HG02588 (cell line): ENCODE data around the gene TOPBP1.
A peak's percentile ranks its signal among the peaks of the same experiment; 100 is the strongest.

Experiments
- ATAC-seq: cut with Tn5 transposase; IDR thresholded peaks from one replicate; pipeline ENCODE4 v1.9.1; 2021; ENCODE audit warnings: mild to moderate bottlenecking, moderate library complexity; ENCODE audit not compliant: unreplicated experiment

The TOPBP1 gene

DNA sequence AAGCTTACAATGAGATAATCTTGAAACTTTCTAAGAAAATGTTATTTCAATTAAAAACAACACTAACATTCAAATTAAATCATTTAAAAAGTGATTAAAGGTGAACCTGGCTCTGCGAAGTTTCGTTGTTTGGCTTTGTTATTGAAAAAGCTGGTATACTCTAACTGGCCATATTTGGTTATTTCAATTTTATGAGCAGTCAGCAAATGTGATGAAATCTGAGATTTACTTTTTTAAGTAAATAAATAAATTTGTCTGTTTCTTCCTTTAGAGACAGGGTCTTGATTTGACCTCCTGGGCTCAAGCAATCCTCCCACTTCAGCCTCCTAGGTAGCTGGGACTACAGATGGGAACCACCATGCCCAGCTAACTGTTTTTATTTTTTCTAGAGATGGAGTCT is 50.2 kb downstream of the TOPBP1 start:
- ATAC-seq, result no peak

DNA sequence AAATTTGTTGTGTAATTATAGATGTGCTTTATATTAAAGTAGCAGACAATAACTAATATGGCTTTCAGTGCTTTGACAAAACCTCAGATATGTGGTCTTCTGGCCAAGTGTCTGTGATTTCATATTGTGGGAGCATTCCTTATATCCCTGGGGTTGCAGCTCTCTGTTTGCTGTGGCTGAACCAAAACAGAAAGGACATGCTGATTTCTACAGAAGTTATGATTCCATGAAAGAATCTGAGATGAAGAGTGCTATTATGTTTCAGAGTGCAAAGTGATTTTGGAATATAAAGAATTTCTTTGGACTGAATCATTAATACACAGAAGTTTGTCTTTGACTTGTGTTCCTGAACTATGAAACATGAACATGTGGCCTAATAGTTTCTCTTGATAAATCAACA is 51.7 kb downstream of the TOPBP1 start:
- ATAC-seq, result no peak

DNA sequence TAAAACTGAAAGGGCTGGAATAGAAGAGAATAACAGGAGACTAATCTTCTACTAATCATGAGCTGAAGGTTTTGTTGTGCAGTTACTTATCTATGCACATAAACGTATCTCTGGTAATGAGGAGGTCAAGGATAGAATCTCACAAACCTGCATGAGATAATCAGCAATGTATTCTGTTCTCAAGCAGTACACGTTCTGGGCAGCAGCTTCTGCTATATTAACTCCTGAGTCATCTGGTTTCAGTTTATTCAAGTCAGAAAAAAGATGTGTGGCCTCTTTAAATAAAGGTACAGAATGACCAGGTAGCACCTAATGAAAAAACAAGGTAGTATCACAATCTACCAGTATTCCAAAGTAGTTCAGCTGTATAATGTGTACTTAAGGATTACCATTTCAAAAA is 53.4 kb downstream of the TOPBP1 start:
- no peak for ATAC-seq

DNA sequence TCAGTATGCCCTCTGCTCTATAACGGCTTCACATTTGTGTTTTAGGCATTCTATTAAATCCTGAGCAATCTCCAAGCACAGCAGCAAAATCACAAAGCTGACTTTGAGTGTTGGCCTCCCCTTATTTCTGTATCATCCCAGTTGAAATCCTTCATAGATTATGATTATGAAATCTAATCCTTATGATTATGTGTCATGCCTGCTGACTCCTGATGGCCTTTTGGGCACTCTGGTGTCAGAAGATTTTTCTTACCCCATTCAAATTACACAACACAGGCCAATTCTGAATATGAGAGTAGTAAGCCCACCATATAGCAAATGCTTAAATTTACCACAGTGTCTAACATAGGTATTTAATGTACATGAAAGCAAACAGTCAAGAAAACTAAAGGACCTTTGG is 53.9 kb downstream of the TOPBP1 start:
- ATAC-seq, result no peak

DNA sequence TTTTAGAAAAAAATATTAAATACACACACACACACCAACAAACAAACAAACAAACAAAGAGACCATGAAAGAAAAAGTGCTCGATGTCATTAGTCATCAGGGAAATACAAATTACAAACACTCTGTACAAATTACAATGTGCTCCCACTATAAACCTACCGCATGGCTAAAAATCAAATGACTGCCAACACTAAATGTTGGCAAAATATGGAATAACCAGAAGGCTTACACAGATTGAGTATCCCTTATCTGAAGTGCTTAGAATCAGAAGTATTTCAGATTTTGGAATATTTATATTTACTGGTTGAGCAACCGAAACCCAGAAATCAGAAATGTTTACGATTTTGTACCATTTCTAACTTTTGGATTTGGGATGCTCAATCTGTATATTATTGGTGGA is 54.8 kb downstream of the TOPBP1 start:
- no peak for ATAC-seq

DNA sequence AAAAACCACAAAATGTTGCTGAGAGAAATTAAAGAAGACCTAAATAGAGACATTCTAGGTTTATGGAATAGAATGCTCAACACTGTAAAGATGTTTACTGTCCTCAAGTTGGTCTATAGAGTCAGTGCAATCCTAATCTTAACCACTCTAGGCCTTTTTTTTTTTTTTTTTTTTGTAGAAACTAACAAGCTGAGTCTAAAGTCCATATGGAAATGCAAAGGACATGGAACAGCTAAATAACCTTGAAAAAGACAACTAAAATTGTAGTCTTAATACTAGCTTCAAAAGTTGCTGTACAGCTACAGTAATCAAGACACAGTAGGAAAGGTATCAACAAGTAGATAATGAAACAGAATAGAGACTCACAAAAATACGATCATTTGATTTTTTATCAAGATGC is 55.4 kb downstream of the TOPBP1 start:
- ATAC-seq, result no peak

DNA sequence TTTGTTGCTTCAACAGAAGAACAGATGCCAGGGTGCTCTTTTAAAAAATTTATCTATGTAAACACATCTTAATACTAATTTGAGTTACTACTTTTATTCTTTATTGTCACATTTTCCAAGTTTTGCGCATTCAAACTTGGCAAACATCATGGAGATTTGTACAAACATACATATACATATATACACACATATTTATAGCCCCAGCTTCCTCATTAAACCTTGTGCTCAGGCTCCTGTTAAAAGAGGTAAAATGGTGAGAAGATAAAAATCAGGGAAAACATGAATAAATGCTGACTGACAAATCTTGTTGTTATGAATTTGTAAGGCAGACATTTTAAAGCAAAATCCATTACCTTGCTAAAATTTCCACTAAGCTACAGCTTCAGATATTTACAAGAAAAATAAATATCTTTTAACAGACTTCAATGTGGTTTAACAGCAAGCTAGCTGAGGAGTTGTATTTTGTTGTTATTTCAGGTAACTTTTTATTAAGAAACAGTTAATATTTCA is 61.1 kb downstream of the TOPBP1 start:
- ATAC-seq, result no peak

DNA sequence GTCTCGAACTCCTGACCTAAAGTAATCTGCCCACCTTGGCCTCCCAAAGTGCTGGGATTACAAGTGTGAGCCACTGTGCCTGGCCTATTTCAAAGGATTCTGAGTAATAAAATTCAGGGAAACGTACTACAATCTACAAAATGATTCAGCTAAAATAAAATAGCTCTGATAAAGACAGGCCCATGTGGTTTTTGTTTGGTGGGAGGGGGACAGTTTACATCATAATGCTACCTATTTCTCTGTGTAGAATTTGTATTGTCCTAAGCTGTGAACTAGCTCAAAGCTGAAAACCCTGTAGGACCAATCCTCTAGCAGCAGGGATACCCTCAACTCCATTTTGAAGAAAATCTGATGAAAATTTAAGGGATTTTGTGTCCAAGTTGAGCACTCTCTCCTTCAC is 62.5 kb downstream of the TOPBP1 start:
- ATAC-seq, result no peak

DNA sequence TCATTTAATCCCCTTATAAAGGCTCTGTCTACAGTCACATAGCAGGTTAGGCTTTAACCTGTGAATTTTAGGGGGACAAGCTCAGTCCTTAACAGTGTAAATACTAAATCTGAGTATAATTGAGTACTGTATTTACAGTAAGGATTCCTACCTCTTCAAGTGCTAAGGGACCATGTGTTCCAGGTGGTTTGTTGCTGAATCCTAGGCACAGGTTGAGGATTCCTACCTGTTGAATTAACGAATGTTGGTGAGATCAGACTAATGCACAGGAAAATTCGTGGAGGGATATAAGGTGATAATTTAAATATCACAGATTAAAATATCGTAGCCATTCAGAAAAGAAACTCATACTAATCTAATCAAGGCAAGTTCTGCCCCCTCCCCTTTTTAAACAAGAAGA is 63.3 kb downstream of the TOPBP1 start:
- ATAC-seq, result no peak

DNA sequence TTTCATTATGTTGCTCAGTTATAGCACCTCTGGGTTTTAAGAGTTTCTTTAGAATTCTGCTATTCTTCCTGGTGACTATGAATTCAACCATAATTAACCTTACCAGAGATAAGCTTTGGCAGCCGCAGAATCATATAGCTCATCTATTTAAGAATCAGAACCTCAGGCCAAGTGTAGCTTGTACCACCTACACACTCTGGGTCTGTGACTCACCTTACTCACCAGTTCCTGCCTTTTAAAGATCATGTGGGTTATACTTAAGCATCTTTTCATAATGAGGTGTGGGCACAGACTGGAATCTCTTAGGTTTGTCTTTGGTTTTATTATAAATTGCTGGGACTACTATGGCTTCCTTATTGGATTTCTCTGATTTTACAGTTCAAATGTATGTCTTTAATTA is 66.4 kb downstream of the TOPBP1 start:
- ATAC-seq, result no peak

DNA sequence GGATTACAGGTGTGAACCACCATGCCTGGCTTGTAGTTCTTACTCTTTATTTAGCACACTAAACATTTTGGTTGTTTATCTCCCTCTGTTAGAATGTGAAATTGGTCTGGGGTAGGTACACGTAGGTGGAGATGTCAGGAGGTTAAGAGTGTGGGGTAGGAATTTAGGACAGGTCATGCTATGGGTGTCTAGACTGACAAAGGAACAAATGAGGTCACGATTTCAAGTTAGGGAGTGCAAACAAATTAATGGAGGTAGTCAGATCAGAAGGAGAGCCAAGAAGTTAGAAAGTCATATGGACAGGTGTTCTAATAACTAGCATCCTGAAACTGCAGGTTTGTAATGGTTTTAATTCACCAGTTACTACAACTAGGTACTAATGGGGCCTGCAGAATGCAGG is 68.5 kb downstream of the TOPBP1 start:
- ATAC-seq, result no peak

DNA sequence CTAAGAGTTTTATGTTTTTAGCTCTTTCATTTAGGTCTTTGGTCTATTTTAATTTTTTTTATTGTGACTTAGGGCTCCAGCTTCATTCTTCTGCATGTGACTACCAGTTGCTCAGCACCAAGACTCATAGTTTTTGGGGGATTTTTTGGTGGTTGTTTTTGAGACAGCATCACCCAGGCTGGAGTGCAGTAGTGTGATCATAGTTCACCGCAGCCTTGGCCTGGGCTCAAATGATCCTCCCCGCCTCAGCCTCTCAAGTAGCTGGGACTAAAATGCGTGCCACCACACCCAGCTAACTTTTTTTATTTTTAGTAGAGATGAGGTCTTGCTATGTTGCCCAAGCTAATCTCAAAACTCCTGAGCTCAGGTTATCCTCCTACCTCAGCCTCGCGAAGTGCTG is 68.9 kb downstream of the TOPBP1 start:
- peak; percentile 51 for ATAC-seq

DNA sequence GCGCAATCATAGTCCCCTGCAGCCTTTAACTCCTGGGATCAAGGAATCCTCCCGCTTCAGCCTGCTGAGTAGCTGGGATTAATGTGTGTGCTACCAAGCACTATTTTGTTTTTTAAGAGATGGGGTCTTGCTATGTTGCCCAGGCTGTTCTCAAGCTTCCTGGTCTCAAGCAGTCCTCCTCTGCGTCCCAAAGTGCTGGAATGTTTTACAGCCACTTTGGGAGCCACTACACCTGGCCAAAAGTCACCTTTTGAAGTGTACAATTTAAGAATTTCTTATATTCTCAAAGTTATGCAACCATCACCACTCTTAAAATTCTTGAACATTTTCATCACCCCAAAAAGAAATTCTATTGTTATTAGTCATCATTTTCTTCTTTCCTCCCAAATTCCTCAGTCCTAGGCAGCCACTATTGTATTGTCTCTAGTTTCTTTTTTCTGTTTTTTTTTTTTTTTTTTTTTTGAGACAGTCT is 70.4 kb downstream of the TOPBP1 start:
- no peak for ATAC-seq

DNA sequence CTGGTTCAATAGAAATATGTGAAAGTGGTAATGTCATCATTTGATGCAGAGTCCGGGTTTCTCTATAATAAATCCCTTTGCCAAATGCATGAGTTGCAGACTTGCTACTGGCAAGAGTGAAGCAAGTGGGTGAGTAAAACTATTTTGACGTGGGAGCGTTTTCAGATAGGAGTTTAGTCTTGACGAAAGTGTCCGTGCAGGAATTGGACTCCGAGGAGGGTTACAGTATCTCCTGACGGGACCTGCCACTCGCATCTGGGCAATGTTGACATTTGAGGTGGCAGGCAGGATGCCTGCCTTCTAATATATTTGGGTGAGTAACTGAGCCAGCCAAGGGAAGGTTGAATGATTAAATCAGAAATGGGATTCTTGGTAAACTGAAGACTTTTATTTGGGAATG is 72.2 kb downstream of the TOPBP1 start:
- no peak for ATAC-seq

DNA sequence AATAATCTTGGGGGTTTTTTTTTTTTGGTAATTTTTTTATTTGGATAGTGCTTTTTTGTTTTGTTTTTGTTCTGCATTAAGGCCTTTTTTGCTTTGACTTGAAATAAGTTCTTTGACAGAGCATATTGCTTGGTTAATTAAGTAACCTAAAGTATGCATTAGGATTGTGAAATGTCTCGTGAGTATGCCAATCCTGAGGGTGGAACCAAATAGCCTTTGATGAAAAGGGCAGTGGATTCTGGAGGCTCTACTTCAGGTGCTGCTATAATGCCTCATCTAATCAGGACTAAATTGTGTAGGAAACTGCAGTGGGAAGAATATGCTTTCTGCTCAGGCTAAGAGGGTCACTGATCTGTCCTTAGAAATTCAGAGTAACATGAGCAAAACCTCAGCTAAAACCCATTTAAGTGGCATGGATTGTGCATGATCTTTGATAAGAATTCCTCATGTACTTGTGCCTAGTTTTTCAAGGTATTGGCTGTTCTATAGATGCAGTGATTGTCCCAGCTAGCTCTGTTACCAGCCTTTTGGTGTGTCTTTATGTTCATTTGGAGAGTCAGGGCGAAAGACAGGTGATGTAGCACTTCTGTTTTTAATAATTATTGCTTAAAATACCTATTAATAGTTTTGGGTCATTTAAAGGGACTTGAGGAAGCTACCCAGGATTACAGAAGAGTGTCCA is 72.8 kb downstream of the TOPBP1 start:
- ATAC-seq, result no peak

DNA sequence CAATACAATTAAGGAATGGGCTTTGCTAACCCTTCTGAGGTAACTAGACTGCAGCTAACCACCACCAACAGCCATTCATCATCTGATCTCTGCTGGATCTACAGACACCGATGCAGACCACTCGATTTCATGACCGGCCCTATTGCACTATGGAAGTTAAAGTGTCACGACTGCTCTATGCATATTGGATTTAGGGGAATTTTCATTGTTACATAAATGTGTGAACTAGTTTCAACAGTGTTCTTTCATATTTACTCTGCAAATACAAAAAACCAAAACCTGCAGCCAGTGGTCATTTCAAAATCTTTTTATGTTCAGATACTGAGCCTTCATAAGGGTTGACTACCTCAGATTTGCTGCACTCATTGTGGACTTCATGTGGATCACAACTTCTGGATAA is 73.7 kb downstream of the TOPBP1 start:
- ATAC-seq, result no peak

DNA sequence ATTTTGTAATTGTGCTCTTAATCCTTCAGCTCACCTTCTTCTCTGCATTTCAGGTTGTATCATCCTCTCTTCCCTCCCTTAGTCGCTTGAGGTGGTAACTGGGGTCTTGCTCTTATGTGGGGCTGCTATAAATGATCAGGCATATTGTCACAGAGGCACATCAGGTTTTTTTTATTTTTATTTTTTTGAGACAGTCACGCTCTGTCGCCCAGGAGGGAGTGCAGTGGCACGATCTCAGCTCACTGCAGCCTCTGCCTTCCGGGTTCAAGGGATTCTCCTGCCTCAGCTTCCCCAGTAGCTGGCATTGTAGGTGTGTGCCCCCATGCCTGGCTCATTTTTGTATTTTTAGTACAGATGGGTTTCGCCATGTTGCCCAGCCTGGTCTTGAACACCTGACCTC is 78.3 kb downstream of the TOPBP1 start:
- ATAC-seq, result no peak

DNA sequence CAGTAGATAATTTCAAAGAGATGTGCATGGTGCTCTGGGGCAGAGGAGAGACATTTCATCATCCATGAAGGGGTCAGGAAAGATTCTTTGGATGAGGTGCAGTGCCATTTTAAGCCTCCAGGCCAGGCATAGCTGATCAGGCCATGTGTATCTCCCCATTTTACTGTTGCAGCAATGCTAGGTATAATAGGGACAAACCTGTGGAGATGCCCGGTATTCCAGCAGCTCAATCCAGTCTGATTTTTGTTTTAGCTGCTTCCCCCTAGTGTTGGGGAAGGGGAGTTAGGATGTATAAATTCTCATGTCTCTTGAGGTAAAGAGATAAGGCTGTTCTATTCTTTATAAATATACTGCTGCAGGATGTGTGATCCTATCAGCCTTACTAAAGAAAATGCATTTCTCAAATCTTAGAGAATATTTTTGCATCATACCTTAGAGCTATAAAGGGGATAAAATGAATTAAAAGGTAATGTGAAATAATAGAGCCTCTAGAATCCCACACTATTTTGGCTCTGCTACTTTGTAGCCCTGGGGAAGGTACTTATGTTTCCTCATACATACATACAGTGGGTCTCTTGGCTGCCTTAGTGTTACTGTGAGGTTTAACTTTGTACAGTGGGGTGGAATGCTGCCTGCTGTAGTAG is 83.1 kb downstream of the TOPBP1 start:
- ATAC-seq, result no peak

DNA sequence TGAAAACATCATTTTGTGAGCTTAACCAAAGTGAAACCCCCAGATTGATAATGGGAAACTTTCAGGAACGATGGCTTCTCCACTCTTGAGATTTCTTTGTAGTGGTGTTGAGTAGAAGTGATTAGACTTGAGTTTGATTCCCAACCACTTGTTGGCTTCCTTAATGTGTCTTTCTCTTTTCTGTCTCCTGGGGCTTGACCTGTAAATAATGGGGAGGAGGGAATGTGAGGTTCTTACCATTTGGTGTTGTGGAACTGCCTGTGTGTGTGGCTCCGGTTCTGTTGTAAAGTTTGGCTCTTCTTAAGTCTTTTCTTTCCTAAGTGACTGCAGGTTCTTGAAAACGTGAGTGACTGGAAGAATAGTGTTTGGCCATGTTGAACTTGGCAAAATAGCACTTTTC is 85.6 kb downstream of the TOPBP1 start:
- no peak for ATAC-seq

DNA sequence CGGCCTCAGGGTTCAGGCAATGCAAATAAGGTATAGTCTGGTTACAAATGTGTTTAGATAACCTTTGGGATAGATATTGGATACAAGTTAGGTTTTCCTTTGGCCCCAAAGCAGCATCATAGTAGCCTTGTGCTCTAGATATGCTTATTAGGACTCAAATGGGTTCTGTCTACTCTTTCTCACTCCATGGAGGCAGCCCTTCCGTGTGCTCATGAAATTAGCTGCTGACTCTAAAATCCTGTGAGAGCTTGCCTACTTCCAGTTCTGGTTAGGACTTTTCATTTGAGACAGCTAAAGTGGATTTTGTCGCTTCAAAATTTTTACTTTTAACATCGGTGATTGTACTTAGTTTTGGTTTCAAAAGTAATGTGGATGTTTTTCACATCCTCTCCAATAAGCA is 86.7 kb downstream of the TOPBP1 start:
- no peak for ATAC-seq

DNA sequence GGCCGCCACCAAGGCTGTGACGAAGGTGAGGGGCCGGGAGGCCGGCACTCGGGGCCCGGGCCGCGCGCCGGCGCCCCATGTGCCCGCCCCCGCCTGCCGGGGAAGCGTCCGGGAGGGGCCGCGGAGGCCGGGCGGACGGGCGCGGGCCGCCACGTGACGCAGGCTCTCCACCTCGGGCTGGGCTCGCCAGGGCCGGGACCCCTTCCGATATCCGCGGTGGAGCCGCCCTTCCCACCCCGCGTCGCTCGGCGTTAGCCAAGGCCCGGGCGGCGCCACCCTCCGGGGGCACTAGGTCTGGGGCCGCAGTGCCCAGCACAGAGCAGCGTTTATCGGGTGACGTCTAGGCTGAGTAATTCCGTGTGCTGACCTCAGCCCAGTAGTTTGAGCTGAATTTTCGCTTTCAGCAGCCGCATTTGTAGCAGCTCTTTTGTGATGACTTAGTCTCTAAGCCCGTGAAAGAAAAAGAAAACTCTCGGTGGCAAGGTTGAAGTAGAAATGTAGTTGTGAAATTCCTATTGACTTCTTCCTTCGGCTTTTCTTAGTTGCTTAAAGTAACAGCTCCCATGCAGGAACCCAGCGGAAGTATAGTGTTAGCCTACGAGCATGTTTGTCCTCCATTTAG is 87.4 kb downstream of the TOPBP1 start:
- ATAC-seq, result peak; percentile 38

DNA sequence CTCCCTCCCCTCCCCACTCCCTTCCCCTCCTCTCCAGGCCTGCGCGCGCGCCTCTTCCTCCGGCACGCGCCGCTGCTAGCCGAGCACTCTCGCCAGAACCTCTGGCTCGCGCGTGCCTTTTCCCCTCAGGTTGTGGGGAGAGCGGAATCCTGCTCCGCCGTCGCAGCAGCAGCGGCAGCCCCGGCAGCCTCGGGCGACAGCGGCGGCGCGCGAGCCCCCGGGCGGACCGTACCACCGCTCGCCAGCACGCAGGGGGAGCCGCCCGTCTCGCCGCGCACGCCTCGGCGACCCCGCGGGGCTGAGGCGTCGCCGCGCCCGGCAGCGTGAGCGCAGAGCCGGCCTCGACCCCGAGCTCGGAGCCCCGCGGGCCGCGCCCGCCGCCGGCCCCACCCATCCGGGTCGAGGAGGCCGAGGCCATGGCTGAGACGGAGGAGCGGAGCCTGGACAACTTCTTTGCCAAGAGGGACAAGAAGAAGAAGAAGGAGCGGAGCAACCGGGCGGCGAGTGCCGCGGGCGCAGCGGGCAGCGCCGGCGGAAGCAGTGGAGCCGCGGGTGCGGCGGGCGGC is 88.0 kb downstream of the TOPBP1 start, which contains the start of gene CDV3:
Gene CDV3 (plus strand): TSS at position 58 of the 566 bp plus-strand sequence. CDS start 359 bp downstream, at position 417.
- ATAC-seq, result peak; percentile 26
